22Rv1 (cell line): ENCODE results near the gene STAP2.

Source experiments
- ZFX ChIP-seq: fragments of 450-650 bp; IDR thresholded peaks from 2 replicates; pipeline ENCODE4 v1.6.1; 2017; ENCODE audit warnings: antibody characterized with exemption, borderline replicate concordance
- TF ChIP-seq, protein P1 (sequence below): fragments of 450-650 bp; IDR thresholded peaks from 2 replicates; pipeline ENCODE4 v1.5.1; 2017; ENCODE audit warnings: mild to moderate bottlenecking

DNA sequence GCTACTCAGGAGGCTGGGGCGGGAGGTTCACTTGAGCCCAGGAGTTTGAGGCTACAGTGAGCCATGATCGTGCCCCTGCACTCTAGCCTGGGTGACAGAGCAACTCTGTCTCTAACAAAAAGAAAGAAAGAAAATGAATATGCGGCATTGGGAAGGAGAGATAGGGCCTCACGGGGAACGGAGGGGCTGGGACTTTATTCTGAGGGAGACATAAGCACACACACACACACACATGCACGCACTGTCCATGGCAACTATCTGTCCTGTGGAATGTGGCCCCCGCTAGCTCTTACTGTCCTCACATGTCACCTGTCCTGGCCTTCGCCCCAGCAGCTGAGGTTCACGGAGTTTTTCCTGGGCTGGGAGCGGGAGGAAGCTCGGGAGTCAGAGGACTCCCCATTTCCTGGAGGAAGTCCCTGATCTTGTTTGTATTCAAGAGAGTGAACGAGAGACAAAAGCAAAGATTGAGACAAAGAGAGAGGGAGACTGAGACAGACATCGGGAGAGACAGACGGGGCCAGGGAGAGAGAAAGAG is 654 bp downstream of the STAP2 start:
- TF ChIP-seq, protein P1, sequence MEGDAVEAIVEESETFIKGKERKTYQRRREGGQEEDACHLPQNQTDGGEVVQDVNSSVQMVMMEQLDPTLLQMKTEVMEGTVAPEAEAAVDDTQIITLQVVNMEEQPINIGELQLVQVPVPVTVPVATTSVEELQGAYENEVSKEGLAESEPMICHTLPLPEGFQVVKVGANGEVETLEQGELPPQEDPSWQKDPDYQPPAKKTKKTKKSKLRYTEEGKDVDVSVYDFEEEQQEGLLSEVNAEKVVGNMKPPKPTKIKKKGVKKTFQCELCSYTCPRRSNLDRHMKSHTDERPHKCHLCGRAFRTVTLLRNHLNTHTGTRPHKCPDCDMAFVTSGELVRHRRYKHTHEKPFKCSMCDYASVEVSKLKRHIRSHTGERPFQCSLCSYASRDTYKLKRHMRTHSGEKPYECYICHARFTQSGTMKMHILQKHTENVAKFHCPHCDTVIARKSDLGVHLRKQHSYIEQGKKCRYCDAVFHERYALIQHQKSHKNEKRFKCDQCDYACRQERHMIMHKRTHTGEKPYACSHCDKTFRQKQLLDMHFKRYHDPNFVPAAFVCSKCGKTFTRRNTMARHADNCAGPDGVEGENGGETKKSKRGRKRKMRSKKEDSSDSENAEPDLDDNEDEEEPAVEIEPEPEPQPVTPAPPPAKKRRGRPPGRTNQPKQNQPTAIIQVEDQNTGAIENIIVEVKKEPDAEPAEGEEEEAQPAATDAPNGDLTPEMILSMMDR = no peak
- TF ChIP-seq ZFX = no peak
